IMR-90 (cell line): Measurements from ENCODE around the gene GXYLT2. TPM values are rescaled to one million over a fixed set of nuclear protein-coding genes. Genes with fewer than 3 reads are reported as not detected.

Experiments used
- ATAC-seq: fragments of 200-7000 bp; cut with Tn5 transposase; 2 replicates; pipeline ENCODE4 v1.9.1; 2020; ENCODE audit warnings: low read depth, mild to moderate bottlenecking, moderate library complexity
- BruUV-seq: library from RNA; stranded (reverse); fragments of 400-500 nt; replicated peaks from 2 replicates; lab custom pipeline; 2021; lab: Mats Ljungman, UMichigan
- CTCF ChIA-PET: fragments of 300-600 bp; formaldehyde crosslinking; extraction: SDS; loops from one replicate; lab custom pipeline; 2021; ENCODE audit warnings: antibody characterized with exemption; lab: Yijun Ruan, JAX
- POLR2A ChIA-PET: fragments of 300-600 bp; sonication (Branson Sonifier 250); formaldehyde crosslinking; loops from one replicate; lab custom pipeline; 2022; ENCODE audit warnings: antibody characterized with exemption; ENCODE audit not compliant: unreplicated experiment; lab: Charles Lee
- DNase-seq: peaks from one replicate; pipeline ENCODE4 v3.0.0; 2013
- H2AFZ ChIP-seq: replicated peaks from 2 replicates; pipeline ENCODE3; 2013; ENCODE audit warnings: low read length, mild to moderate bottlenecking; ENCODE audit not compliant: poor library complexity
- H2AK5ac ChIP-seq: 2 replicates; pipeline ENCODE4 v1.6.1; 2013; ENCODE audit warnings: low read depth, low read length, inconsistent platforms
- H2AK9ac ChIP-seq: replicated peaks from 2 replicates; pipeline ENCODE3; 2013; ENCODE audit warnings: mild to moderate bottlenecking, low read depth, low read length, moderate library complexity; ENCODE audit not compliant: poor library complexity
- H2BK120ac ChIP-seq: 2 replicates; pipeline ENCODE4 v1.6.1; 2013; ENCODE audit warnings: low read depth, low read length, inconsistent platforms
- H2BK15ac ChIP-seq: 3 replicates; pipeline ENCODE4 v1.6.1; 2013; ENCODE audit warnings: low read depth, low read length, inconsistent platforms
- H2BK20ac ChIP-seq: 2 replicates; pipeline ENCODE4 v1.6.1; 2013; ENCODE audit warnings: low read depth, mild to moderate bottlenecking, inconsistent platforms, low read length, moderate library complexity
- H2BK5ac ChIP-seq: 2 replicates; pipeline ENCODE4 v1.6.1; 2013; ENCODE audit warnings: mild to moderate bottlenecking, low read depth, low read length, inconsistent platforms; ENCODE audit not compliant: poor library complexity, severe bottlenecking
- H3K14ac ChIP-seq: replicated peaks from 2 replicates; pipeline ENCODE4 v1.6.1; 2013; ENCODE audit warnings: low read depth, low read length, inconsistent platforms
- H3K18ac ChIP-seq: 2 replicates; pipeline ENCODE4 v1.6.1; 2013; ENCODE audit warnings: low read depth, low read length, control low read depth
- H3K23ac ChIP-seq: 2 replicates; pipeline ENCODE4 v1.6.1; 2013; ENCODE audit warnings: low read depth, low read length, inconsistent platforms
- H3K27ac ChIP-seq: 2 replicates; pipeline ENCODE4 v1.5.1; 2013; ENCODE audit warnings: mild to moderate bottlenecking, control low read depth, low read length; ENCODE audit not compliant: insufficient read depth
- H3K27me3 ChIP-seq: 2 replicates; pipeline ENCODE4 v1.6.1; 2013; ENCODE audit warnings: low read length; ENCODE audit not compliant: control insufficient read depth, insufficient read depth
- H3K36me3 ChIP-seq: 2 replicates; pipeline ENCODE4 v1.6.1; 2013; ENCODE audit warnings: low read length, mixed read lengths; ENCODE audit not compliant: control insufficient read depth, insufficient read depth
- H3K4ac ChIP-seq: 2 replicates; pipeline ENCODE4 v1.6.1; 2013; ENCODE audit warnings: low read depth, low read length, inconsistent platforms
- H3K4me1 ChIP-seq: 2 replicates; pipeline ENCODE4 v1.6.1; 2013; ENCODE audit warnings: low read length, mixed read lengths; ENCODE audit not compliant: control insufficient read depth, insufficient read depth
- H3K4me2 ChIP-seq: 2 replicates; pipeline ENCODE4 v1.6.1; 2013; ENCODE audit warnings: low read depth, mild to moderate bottlenecking, control low read depth, low read length, moderate library complexity
- H3K4me3 ChIP-seq: 2 replicates; pipeline ENCODE4 v1.5.1; 2013; ENCODE audit warnings: low read depth, mild to moderate bottlenecking, control low read depth, low read length, moderate library complexity; ENCODE audit not compliant: insufficient read depth
- H3K56ac ChIP-seq: 2 replicates; pipeline ENCODE4 v1.6.1; 2013; ENCODE audit warnings: low read length, inconsistent platforms; ENCODE audit not compliant: insufficient read depth; ENCODE audit errors: extremely low read depth
- H3K79me1 ChIP-seq, 2 experiments: 2 replicates each; pipeline ENCODE4 v1.6.1; 2013; ENCODE audit warnings: low read length in 2 of 2, inconsistent platforms in 1 of 2, low read depth in 1 of 2
- H3K9ac ChIP-seq: 2 replicates; pipeline ENCODE4 v1.6.1; 2013; ENCODE audit warnings: low read depth, low read length, control low read depth
- H3K9me1 ChIP-seq: 2 replicates; pipeline ENCODE4 v1.6.1; 2013; ENCODE audit warnings: low read length, inconsistent platforms; ENCODE audit not compliant: insufficient read depth
- H3K9me3 ChIP-seq: 2 replicates; pipeline ENCODE4 v1.6.1; 2013; ENCODE audit warnings: low read length; ENCODE audit not compliant: control insufficient read depth, insufficient read depth
- H4K20me1 ChIP-seq: 2 replicates; pipeline ENCODE4 v1.6.1; 2013; ENCODE audit warnings: low read length, inconsistent platforms; ENCODE audit not compliant: insufficient read depth
- H4K5ac ChIP-seq: 2 replicates; pipeline ENCODE4 v1.6.1; 2013; ENCODE audit warnings: mild to moderate bottlenecking, low read depth, low read length, control low read depth
- H4K8ac ChIP-seq, 2 experiments: 2 replicates each; pipeline ENCODE4 v1.6.1; 2013; ENCODE audit warnings: low read depth in 2 of 2, low read length in 2 of 2, control low read depth in 1 of 2, inconsistent platforms in 1 of 2
- H4K91ac ChIP-seq: 2 replicates; pipeline ENCODE4 v1.6.1; 2013; ENCODE audit warnings: low read depth, low read length, inconsistent platforms; ENCODE audit not compliant: insufficient read depth
- CEBPB ChIP-seq: IDR thresholded peaks from 2 replicates; pipeline ENCODE4 v1.6.1; 2012; ENCODE audit warnings: low read depth, low read length, improper control_type of control experiment
- FOS ChIP-seq: fragments of 150-350 bp; IDR thresholded peaks from 2 replicates; pipeline ENCODE4 v1.6.1; 2016; ENCODE audit warnings: low read depth, low read length
- MAZ ChIP-seq: IDR thresholded peaks from 2 replicates; pipeline ENCODE4 v1.6.1; 2012; ENCODE audit warnings: low read depth, mild to moderate bottlenecking, low read length, improper control_type of control experiment, moderate library complexity, borderline replicate concordance
- MXI1 ChIP-seq: IDR thresholded peaks from 2 replicates; pipeline ENCODE4 v1.6.1; 2012; ENCODE audit warnings: low read depth, mild to moderate bottlenecking, low read length, moderate library complexity, borderline replicate concordance
- POLR2A ChIP-seq: IDR thresholded peaks from 2 replicates; pipeline ENCODE4 v1.6.1; 2012; ENCODE audit warnings: mild to moderate bottlenecking, low read depth, low read length
- RCOR1 ChIP-seq: IDR thresholded peaks from 2 replicates; pipeline ENCODE4 v1.6.1; 2012; ENCODE audit warnings: mild to moderate bottlenecking, low read length, improper control_type of control experiment; ENCODE audit not compliant: insufficient replicate concordance
- RFX5 ChIP-seq: IDR thresholded peaks from 2 replicates; pipeline ENCODE4 v1.8.0; 2012; ENCODE audit warnings: low read depth, mild to moderate bottlenecking, low read length, moderate library complexity
- USF2 ChIP-seq: fragments of 150-350 bp; IDR thresholded peaks from 2 replicates; pipeline ENCODE4 v1.6.1; 2017; ENCODE audit warnings: mild to moderate bottlenecking, antibody characterized with exemption, low read length, low read depth
- WGBS, 2 experiments: methylation state at CpG; one replicate each; pipeline versions ENCODE4 v1.1.5 to v1.1.7; 2013; ENCODE audit warnings: missing lambda C conversion rate in 2 of 2; ENCODE audit not compliant: insufficient read length in 1 of 2; ENCODE audit errors: extremely low coverage in 2 of 2; 5-methylcytosine and 5-hydroxymethylcytosine counted together
- dilution Hi-C: fragments of 300-500 bp; cut with HindIII; formaldehyde crosslinking; loops from one replicate; pipeline ENCODE4 v1.14.3; 2018; ENCODE audit warnings: low sequenced_read_pairs; ENCODE audit not compliant: unreplicated experiment
- in situ Hi-C: fragments of 300-500 bp; cut with MboI; formaldehyde crosslinking; loops from 3 replicates; pipeline ENCODE4 v1.14.3; 2019; ENCODE audit warnings: low sequenced_read_pairs, inconsistent platforms, mixed read lengths
- intact Hi-C: fragments of 100-400 bp; cut with micrococcal nuclease; formaldehyde crosslinking; loops from 2 replicates; pipeline ENCODE4 v1.10.0; 2022
- polyA plus RNA-seq, 3 experiments: library from polyadenylated mRNA; depleted of rRNA; stranded (reverse); fragments of >200 nt; gene quantifications; 2 replicates each; pipeline ENCODE4 v1.2.3, GENCODE V29; 2012; ENCODE audit warnings: low replicate concordance in 1 of 3
- total RNA-seq: library from RNA; depleted of rRNA; stranded (reverse); fragments of >200 nt; gene quantifications from 2 replicates; pipeline ENCODE4 v1.2.3, GENCODE V29; 2012

The GXYLT2 gene
- total and polyA plus RNA-seq, 2 of the 4 experiments (the other 2 are of a cell fraction) = 5.7 to 11.1 TPM

- Histone ChIP-seq H3K4me1 (no peaks in the 10 kb centered on the region; the same call in 1 of the 2 replicates), H2BK120ac (no peak within 1 kb of the TSS; the same call in 1 of the 2 replicates), H3K4me2 (peak within 1 kb of the TSS; percentile 98), H4K91ac (0 out of 2 replicates have a peak within 1 kb of the TSS, but pooled peaks have one; percentile 27), H3K27me3 (no peaks in the 10 kb centered on the region), H2BK20ac (no peak within 1 kb of the TSS), H2BK5ac (peak within 1 kb of the TSS; percentile 44), H3K14ac (peak within 1 kb of the TSS; percentile 47), H2AK9ac (peak within 1 kb of the TSS; percentile 73), H3K23ac (peak within 1 kb of the TSS; percentile 88), H3K9me3 (no peaks in the 10 kb centered on the region), H4K5ac (peak within 1 kb of the TSS; percentile 17; the same call in 1 of the 2 replicates), H3K4me3 (peak within 1 kb of the TSS; percentile 90), H3K9me1 (no peaks in the 10 kb centered on the region), H3K9ac (peak within 1 kb of the TSS; percentile 81), H3K27ac (peak within 1 kb of the TSS; percentile 65), H3K18ac (peak within 1 kb of the TSS; percentile 18; the same call in 1 of the 2 replicates), H3K56ac (peak within 1 kb of the TSS; percentile 54), H3K36me3 (no peaks in the 10 kb centered on the region), H3K4ac (peak within 1 kb of the TSS; percentile 58), H4K20me1 (no peaks in the 10 kb centered on the region), H2AK5ac (no peak within 1 kb of the TSS), H2AFZ (peak within 1 kb of the TSS; percentile 89), H2BK15ac (no peak within 1 kb of the TSS), H4K8ac (peak within 1 kb of the TSS; percentile 63 to 69), H3K79me1 (peaks cover 7 to 20% of the 10 kb centered on the region in 2 experiments; a peak in 2 of 4 replicates)
- DNase-seq (peak; percentile 93), ATAC-seq (peak; percentile 88)
- intact Hi-C loops (loop anchor here (2.0 to 5.0 kb wide), 4 partner anchors 43 to 224 kb away; no protein-coding TSS in a partner anchor), in situ Hi-C loops (loop anchor here (5.0 kb wide), 1 partner anchor 224 kb away; no protein-coding TSS in a partner anchor), dilution Hi-C loops (no loop called here)
- ChIA-PET POLR2A (interaction anchor here (0.5 to 1.3 kb wide), 3 partner anchors 10 to 40 kb away, joined by 4 to 5 read pairs (median 5); partner anchors contain the start of gene GXYLT2), CTCF (interaction anchor here (1.1 kb wide), 1 partner anchor 238 kb away, joined by 3 read pairs; no protein-coding TSS in a partner anchor)
- BruUV-seq = no TSS peak
- 1% methylated on average over 49 of the region's 86 CpGs; no CpG with 5 or more reads in 1 of the 2 experiments for WGBS, 2 experiments
- TF ChIP-seq USF2 (0 out of 2 replicates have a peak, but pooled peaks have one; percentile 5), CEBPB (0 out of 2 replicates have a peak, but pooled peaks have one; percentile 9), RFX5 (0 out of 2 replicates have a peak, but pooled peaks have one; percentile 3), POLR2A (peak; percentile 31; the same call in 1 of the 2 replicates), MAZ (peak; percentile 67; the same call in 1 of the 2 replicates), MXI1 (peak; percentile 100), FOS (no peak), RCOR1 (no peak)
Observed at GRCh38 chr3:72847751-72848702, 39.8 kb upstream of the GXYLT2 start, which contains the start of gene SHQ1. SHQ1 (minus strand) TSS chr3:72848445; CDS start chr3:72848340, 105 bp downstream.
